T-cell (primary cell): ENCODE results near the gene MYF5. TPM values are rescaled to one million over a fixed set of nuclear protein-coding genes. Genes with fewer than 3 reads are reported as not detected.

Experiments
- ATAC-seq, 4 experiments: fragments of 200-7000 bp in 3 of 4; fragments of 150-1000 bp in 1 of 4; cut with Tn5 transposase; replicated peaks in 1 of 4; 1 replicate in 3 of 4; 2 replicates in 1 of 4; pipeline ENCODE4 v1.10.0; 2021; ENCODE audit warnings: moderate library complexity in 3 of 4, mild to moderate bottlenecking in 2 of 4, moderate number of reproducible peaks in 1 of 4
- CTCF ChIA-PET, 2 donors: fragments of 300-600 bp; sonication (Branson Sonifier 250); formaldehyde crosslinking; loops; one replicate each; lab custom pipeline; 2022; ENCODE audit warnings: antibody characterized with exemption in 2 of 2; lab: Charles Lee
- POLR2A ChIA-PET, 2 donors: fragments of 300-600 bp; sonication (Branson Sonifier 250); formaldehyde crosslinking; loops; one replicate each; lab custom pipeline; 2022; ENCODE audit warnings: antibody characterized with exemption in 2 of 2; lab: Charles Lee
- DNase-seq, 35 experiments: peaks; one replicate each; pipeline versions ENCODE4 v3.0.0 to v3.0.0-alpha.2; 2013 to 2023
- H3K27ac ChIP-seq: one replicate; pipeline ENCODE4 v1.5.1; 2013; ENCODE audit warnings: low read length
- H3K27me3 ChIP-seq, 2 experiments: replicated peaks in 1 of 2; 1 replicate in 1 of 2; 2 replicates in 1 of 2; pipeline versions ENCODE4 v1.6.1 to v1.7.0; 2013; ENCODE audit warnings: low read length in 1 of 2, mixed read lengths in 1 of 2; ENCODE audit not compliant: control insufficient read depth in 2 of 2, insufficient read depth in 2 of 2; ENCODE audit errors: extremely low read depth in 1 of 2
- H3K36me3 ChIP-seq, 2 donors: 1 replicate in 1 of 2; 2 replicates in 1 of 2; pipeline versions ENCODE4 v1.6.1 to v1.7.0; 2013; ENCODE audit warnings: low read length in 1 of 2; ENCODE audit not compliant: control insufficient read depth in 2 of 2, insufficient read depth in 1 of 2; ENCODE audit errors: extremely low read depth in 1 of 2
- H3K4me1 ChIP-seq, 2 experiments: 1 replicate in 1 of 2; 2 replicates in 1 of 2; pipeline versions ENCODE4 v1.6.1 to v1.7.0; 2013; ENCODE audit warnings: low read length in 2 of 2, mixed read lengths in 1 of 2; ENCODE audit not compliant: insufficient read depth in 2 of 2, control insufficient read depth in 1 of 2; ENCODE audit errors: extremely low read depth in 1 of 2
- H3K4me3 ChIP-seq, 2 donors: 1 replicate in 1 of 2; 2 replicates in 1 of 2; pipeline versions ENCODE4 v1.5.1 to v1.7.0; 2013; ENCODE audit warnings: mild to moderate bottlenecking in 2 of 2, low read length in 1 of 2, moderate library complexity in 1 of 2; ENCODE audit not compliant: control insufficient read depth in 1 of 2; ENCODE audit errors: extremely low read depth in 1 of 2
- H3K9me3 ChIP-seq: 2 replicates; pipeline ENCODE4 v1.7.0; 2013
- H3K27ac Mint-ChIP-seq, 2 donors: one replicate each; pipeline ENCODE4 v1.8.0; 2020 to 2021; ENCODE audit warnings: mild to moderate bottlenecking in 2 of 2, mixed read lengths in 2 of 2
- H3K27me3 Mint-ChIP-seq, 2 donors: one replicate each; pipeline ENCODE4 v1.8.0; 2021 to 2022; ENCODE audit warnings: mixed read lengths in 2 of 2
- H3K36me3 Mint-ChIP-seq: one replicate; pipeline ENCODE4 v1.8.0; 2021; ENCODE audit warnings: mixed read lengths
- H3K4me1 Mint-ChIP-seq, 3 donors: one replicate each; pipeline ENCODE4 v1.8.0; 2020 to 2022; ENCODE audit warnings: mixed read lengths in 3 of 3, mild to moderate bottlenecking in 1 of 3
- H3K4me3 Mint-ChIP-seq, 3 donors: one replicate each; pipeline ENCODE4 v1.8.0; 2020 to 2022; ENCODE audit warnings: mild to moderate bottlenecking in 3 of 3, mixed read lengths in 3 of 3, moderate library complexity in 3 of 3
- H3K9me3 Mint-ChIP-seq, 3 donors: one replicate each; pipeline ENCODE4 v1.8.0; 2020 to 2022; ENCODE audit warnings: mixed read lengths in 3 of 3
- WGBS: methylation state at CpG from one replicate; pipeline ENCODE4 v1.1.5; 2013; ENCODE audit warnings: missing lambda C conversion rate; ENCODE audit not compliant: insufficient coverage; 5-methylcytosine and 5-hydroxymethylcytosine counted together
- total RNA-seq, 35 experiments: library from RNA in 6 of 35; stranded (reverse) in 6 of 35; fragments of 120-200 nt in 1 of 35; gene quantifications; one replicate each; pipeline versions ENCODE4 v1.2.1 to v1.2.4 and lab custom pipeline; 2013 to 2026

Gene MYF5
- total RNA-seq, 5 donors from 2014 or later (not counting 1 experiment from before 2014, with no cell fraction given) = not detected

- no CpG with 5 or more reads among the region's 2 CpGs for WGBS
- peaks cover 0 to 11% (median 3%) of the 10 kb centered on the region in 3 donors for H3K9me3 Mint-ChIP-seq
- H3K4me1 Mint-ChIP-seq = no peaks in the 10 kb centered on the region
- H3K36me3 ChIP-seq = no peaks in the 10 kb centered on the region
- no peak overlapping the region for H3K27ac Mint-ChIP-seq
- no peaks in the 10 kb centered on the region for H3K4me1 ChIP-seq
- POLR2A ChIA-PET = no interaction called here
- H3K27me3 Mint-ChIP-seq = no peaks in the 10 kb centered on the region
- no peak overlapping the region for H3K4me3 Mint-ChIP-seq
- no peak overlapping the region for H3K4me3 ChIP-seq
- CTCF ChIA-PET = no interaction called here
- no peak overlapping the region for H3K27ac ChIP-seq
- DNase-seq (no peak), ATAC-seq (no peak)
- H3K36me3 Mint-ChIP-seq = no peaks in the 10 kb centered on the region
- H3K9me3 ChIP-seq = no peaks in the 10 kb centered on the region
- no peaks in the 10 kb centered on the region for H3K27me3 ChIP-seq
These were observed 50.2 kb downstream of the MYF5 start for GRCh38 chr12:80766897-80767296.

Other genes with a start within 250 kb of the MYF5 start
- not detected for gene MYF6, start 9.3 kb upstream of the MYF5 start, total RNA-seq
- gene LIN7A, start 221.0 kb downstream of the MYF5 start, total RNA-seq = under 1 TPM in 2 of 5 donors, not detected in 3; 0.03 to 0.12 TPM